Immature natural killer cell (primary cell): ENCODE data around the gene STXBP6. TPM values are rescaled to one million over a fixed set of nuclear protein-coding genes. Genes with fewer than 3 reads are reported as not detected.

Source experiments
- DNase-seq, 3 donors: peaks; one replicate each; pipeline ENCODE4 v3.0.0; 2022; ENCODE audit warnings: mixed read lengths in 1 of 3
- H3K27ac Mint-ChIP-seq, 6 donors: one replicate each; pipeline ENCODE4 v1.8.0; 2020; ENCODE audit warnings: mixed read lengths in 6 of 6, mild to moderate bottlenecking in 5 of 6, inconsistent platforms in 4 of 6, moderate library complexity in 3 of 6
- H3K27me3 Mint-ChIP-seq, 3 donors: one replicate each; pipeline ENCODE4 v1.8.0; 2020 to 2021; ENCODE audit warnings: low read depth in 3 of 3, mild to moderate bottlenecking in 3 of 3, mixed read lengths in 3 of 3, moderate library complexity in 3 of 3, inconsistent platforms in 1 of 3
- H3K36me3 Mint-ChIP-seq, 3 donors: one replicate each; pipeline ENCODE4 v1.8.0; 2020; ENCODE audit warnings: mixed read lengths in 3 of 3, inconsistent platforms in 2 of 3, mild to moderate bottlenecking in 2 of 3
- H3K4me1 Mint-ChIP-seq, 2 donors: one replicate each; pipeline ENCODE4 v1.8.0; 2020; ENCODE audit warnings: inconsistent platforms in 2 of 2, mild to moderate bottlenecking in 2 of 2, mixed read lengths in 2 of 2, moderate library complexity in 1 of 2
- H3K4me3 Mint-ChIP-seq, 5 donors: one replicate each; pipeline ENCODE4 v1.8.0; 2020; ENCODE audit warnings: mild to moderate bottlenecking in 5 of 5, mixed read lengths in 5 of 5, inconsistent platforms in 3 of 5, moderate library complexity in 3 of 5
- H3K9me3 Mint-ChIP-seq, 6 donors: one replicate each; pipeline ENCODE4 v1.8.0; 2020; ENCODE audit warnings: mild to moderate bottlenecking in 6 of 6, mixed read lengths in 6 of 6, inconsistent platforms in 4 of 6, moderate library complexity in 3 of 6
- polyA plus RNA-seq, 3 donors: library from polyadenylated mRNA; unstranded; fragments of 300-500 nt; fragmentation: Illumina TruSeq; gene quantifications; one replicate each; pipeline ENCODE4 v1.2.3, GENCODE V29; 2021

The STXBP6 gene
- not detected for polyA plus RNA-seq

GRCh38 chr14:25049568-25050268 is at the start of gene STXBP6:
Gene STXBP6, minus strand, starts transcription at chr14:25050147. Its CDS starts 75,329 bp downstream, at chr14:24974818.
- H3K27me3 Mint-ChIP-seq: peaks cover 13 to 40% (median 30%) of the 10 kb centered on the region in 3 donors
- no peak for DNase-seq
- H3K27ac Mint-ChIP-seq: no peak within 1 kb of the TSS
- peak within 1 kb of the TSS; percentile 73 to 80 (median 75) for H3K4me3 Mint-ChIP-seq
- H3K36me3 Mint-ChIP-seq: peaks cover 0 to 2% (median 0%) of the 10 kb centered on the region in 3 donors
- H3K9me3 Mint-ChIP-seq: no peaks in the 10 kb centered on the region
- peaks cover 12 to 17% of the 10 kb centered on the region in 2 donors for H3K4me1 Mint-ChIP-seq

GRCh38 chr14:25097120-25097519 is 47.2 kb upstream of the STXBP6 start:
- Mint-ChIP-seq H3K27ac (no peak overlapping the region), H3K4me1 (peaks cover 0 to 2% of the 10 kb centered on the region in 2 donors), H3K36me3 (no peaks in the 10 kb centered on the region), H3K27me3 (peaks cover 3 to 20% (median 7%) of the 10 kb centered on the region in 3 donors), H3K9me3 (peaks cover 0 to 1% (median 0%) of the 10 kb centered on the region in 6 donors), H3K4me3 (no peak overlapping the region)
- DNase-seq: no peak

- Mint-ChIP-seq H3K9me3 (peaks cover 0 to 1% (median 0%) of the 10 kb centered on the region in 6 donors), H3K27me3 (peaks cover 3 to 25% (median 8%) of the 10 kb centered on the region in 3 donors), H3K27ac (no peak overlapping the region), H3K4me1 (peaks cover 0 to 2% of the 10 kb centered on the region in 2 donors), H3K36me3 (no peaks in the 10 kb centered on the region), H3K4me3 (no peak overlapping the region)
- no peak for DNase-seq
Observed at GRCh38 chr14:25095736-25096437, 45.9 kb upstream of the STXBP6 start.

- peaks cover 6 to 25% (median 18%) of the 10 kb centered on the region in 3 donors for H3K27me3 Mint-ChIP-seq
- H3K27ac Mint-ChIP-seq: no peak overlapping the region
Observed at GRCh38 chr14:25094171-25094907, 44.4 kb upstream of the STXBP6 start.

GRCh38 chr14:25092258-25092740 is 42.4 kb upstream of the STXBP6 start:
- no peak overlapping the region for H3K4me3 Mint-ChIP-seq
- H3K27ac Mint-ChIP-seq: no peak overlapping the region
- DNase-seq: no peak
- H3K9me3 Mint-ChIP-seq: peaks cover 0 to 5% (median 0%) of the 10 kb centered on the region in 6 donors
- H3K4me1 Mint-ChIP-seq: peaks cover 0 to 2% of the 10 kb centered on the region in 2 donors
- no peaks in the 10 kb centered on the region for H3K36me3 Mint-ChIP-seq
- peaks cover 6 to 25% (median 21%) of the 10 kb centered on the region in 3 donors for H3K27me3 Mint-ChIP-seq

More at GRCh38 chr14:25094171-25094907, 44.4 kb upstream of the STXBP6 start:
- H3K4me1 Mint-ChIP-seq: peaks cover 0 to 2% of the 10 kb centered on the region in 2 donors
- H3K9me3 Mint-ChIP-seq: peaks cover 0 to under 1% (median 0%) of the 10 kb centered on the region in 6 donors
- no peaks in the 10 kb centered on the region for H3K36me3 Mint-ChIP-seq
- no peak overlapping the region for H3K4me3 Mint-ChIP-seq
- DNase-seq: no peak

DNA sequence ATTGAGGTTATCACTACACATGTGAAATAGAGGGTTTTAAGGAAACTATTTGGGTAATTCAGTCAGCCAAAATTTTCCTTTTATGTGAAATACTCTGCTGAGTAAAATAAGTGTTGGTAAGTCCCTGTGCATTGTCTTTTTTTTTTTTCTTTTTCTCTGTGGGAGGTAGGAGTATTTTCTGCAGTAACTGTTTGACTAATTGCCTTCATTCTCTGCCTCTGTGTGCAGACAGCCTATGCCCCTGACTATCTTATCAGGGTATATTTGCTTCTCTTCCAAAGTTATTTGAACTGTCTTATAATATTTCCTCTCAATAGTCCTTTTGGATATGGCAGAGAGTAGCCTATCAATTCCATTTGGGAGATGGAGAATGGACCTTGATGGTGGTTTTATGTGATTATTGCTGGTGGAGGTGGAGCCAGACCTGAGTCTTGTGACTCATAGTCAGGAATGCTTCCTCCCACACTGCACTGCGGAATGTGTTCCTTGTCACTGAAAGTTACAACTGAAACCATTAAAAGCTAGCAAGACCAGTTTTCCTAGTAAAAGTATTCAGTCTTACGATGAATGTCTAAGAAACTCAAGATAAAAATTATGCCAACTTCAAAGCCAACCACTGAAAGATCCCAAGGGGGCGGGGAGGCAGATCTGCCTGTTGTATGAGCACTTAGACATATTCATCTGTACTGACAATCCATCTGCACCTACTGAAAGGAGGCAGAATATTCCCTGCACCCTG is 40.9 kb upstream of the STXBP6 start:
- no peaks in the 10 kb centered on the region for H3K36me3 Mint-ChIP-seq
- H3K4me3 Mint-ChIP-seq: no peak overlapping the region
- peaks cover 4 to 22% (median 20%) of the 10 kb centered on the region in 3 donors for H3K27me3 Mint-ChIP-seq
- peaks cover 0 to 6% (median 0%) of the 10 kb centered on the region in 6 donors for H3K9me3 Mint-ChIP-seq
- DNase-seq: no peak
- H3K27ac Mint-ChIP-seq: no peak overlapping the region
- H3K4me1 Mint-ChIP-seq: peaks cover 0 to 2% of the 10 kb centered on the region in 2 donors

DNA sequence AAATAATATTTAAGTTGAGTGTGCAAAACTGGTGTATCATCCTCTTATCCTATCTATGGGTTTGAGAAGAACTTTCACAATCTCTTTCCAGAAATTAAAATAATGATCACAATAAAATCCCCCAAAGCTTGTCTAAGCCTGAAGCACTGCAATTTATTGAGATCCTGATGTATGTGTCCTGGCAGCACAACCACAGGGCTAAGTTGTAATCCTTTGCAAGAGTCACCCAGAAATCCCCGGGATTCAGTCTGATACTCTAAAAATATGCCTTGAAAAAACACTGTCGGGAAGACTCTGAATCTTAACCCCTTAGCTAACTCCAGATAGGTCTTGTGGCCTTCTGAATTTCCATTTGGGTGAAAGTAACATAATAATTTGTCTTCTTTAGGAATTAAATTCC is 40.3 kb upstream of the STXBP6 start:
- H3K4me3 Mint-ChIP-seq: no peak overlapping the region
- no peak overlapping the region for H3K27ac Mint-ChIP-seq
- H3K36me3 Mint-ChIP-seq: no peaks in the 10 kb centered on the region
- no peak for DNase-seq
- H3K4me1 Mint-ChIP-seq: no peaks in the 10 kb centered on the region
- H3K27me3 Mint-ChIP-seq: peaks cover 4 to 22% (median 15%) of the 10 kb centered on the region in 3 donors
- H3K9me3 Mint-ChIP-seq: peaks cover 0 to 6% (median 0%) of the 10 kb centered on the region in 6 donors

GRCh38 chr14:25089496-25089895 is 39.5 kb upstream of the STXBP6 start:
- Mint-ChIP-seq H3K9me3 (peaks cover 0 to 6% (median 0%) of the 10 kb centered on the region in 6 donors), H3K36me3 (no peaks in the 10 kb centered on the region), H3K27ac (no peak overlapping the region), H3K4me3 (no peak overlapping the region), H3K4me1 (no peaks in the 10 kb centered on the region), H3K27me3 (peaks cover 4 to 22% (median 14%) of the 10 kb centered on the region in 3 donors)
- no peak for DNase-seq

DNA sequence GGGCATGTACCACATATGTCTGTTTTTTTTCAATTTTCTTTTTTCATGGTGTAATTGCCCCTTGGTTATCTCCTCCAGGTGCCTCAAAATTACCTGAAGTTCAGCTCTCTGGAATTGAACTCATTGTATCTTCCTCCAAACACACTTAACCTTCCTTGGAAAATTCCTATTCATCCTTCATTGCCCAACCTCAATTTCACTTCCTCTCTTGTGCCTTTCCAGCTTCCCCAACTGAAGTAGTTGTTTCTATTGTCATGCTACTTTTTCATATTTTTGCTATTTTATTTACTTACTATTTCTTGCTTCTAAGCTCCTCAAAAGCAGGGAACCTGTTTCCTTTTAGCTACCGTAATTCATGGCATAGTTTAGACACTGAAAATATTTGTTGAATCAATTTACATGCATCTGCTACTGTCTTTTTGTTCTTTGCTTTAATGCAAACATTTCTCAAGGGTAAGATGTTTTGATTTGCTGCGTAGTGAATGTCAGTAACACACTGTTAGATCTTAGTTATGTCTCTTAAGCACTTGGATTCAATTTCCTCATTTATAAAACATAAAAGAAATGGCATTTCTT is 37.0 kb upstream of the STXBP6 start:
- Mint-ChIP-seq H3K9me3 (peaks cover 0 to 6% (median 0%) of the 10 kb centered on the region in 6 donors), H3K27ac (no peak overlapping the region), H3K4me1 (no peaks in the 10 kb centered on the region), H3K4me3 (no peak overlapping the region), H3K36me3 (no peaks in the 10 kb centered on the region), H3K27me3 (peaks cover 4 to 27% (median 8%) of the 10 kb centered on the region in 3 donors)
- no peak for DNase-seq

DNA sequence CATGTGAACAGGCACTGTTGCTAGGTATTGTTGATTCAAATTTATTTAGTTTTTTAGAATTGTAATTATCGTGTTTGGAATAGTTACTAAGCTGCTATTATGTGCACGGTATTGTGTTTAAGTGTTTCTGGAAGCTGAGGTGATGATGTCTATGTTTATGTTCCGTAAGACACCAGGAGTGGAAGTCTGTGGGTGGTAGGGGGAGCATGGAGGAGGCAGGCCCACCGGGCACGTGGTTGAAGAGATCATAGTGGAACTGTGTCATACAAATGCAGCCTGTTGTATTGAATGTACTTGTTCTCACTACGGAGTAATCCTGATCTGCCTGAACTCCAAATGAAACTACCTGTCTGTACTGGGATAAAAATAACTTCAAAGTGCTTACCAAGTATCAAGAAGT is 36.1 kb upstream of the STXBP6 start:
- Mint-ChIP-seq H3K36me3 (no peaks in the 10 kb centered on the region), H3K4me1 (no peaks in the 10 kb centered on the region), H3K27me3 (peaks cover 7 to 25% (median 8%) of the 10 kb centered on the region in 3 donors), H3K9me3 (peaks cover 0 to 6% (median 0%) of the 10 kb centered on the region in 6 donors), H3K27ac (no peak overlapping the region), H3K4me3 (no peak overlapping the region)
- no peak for DNase-seq

GRCh38 chr14:25080682-25081081 is 30.7 kb upstream of the STXBP6 start:
- H3K9me3 Mint-ChIP-seq: no peaks in the 10 kb centered on the region
- peaks cover 7 to 12% (median 8%) of the 10 kb centered on the region in 3 donors for H3K27me3 Mint-ChIP-seq
- H3K4me3 Mint-ChIP-seq: no peak overlapping the region
- no peaks in the 10 kb centered on the region for H3K36me3 Mint-ChIP-seq
- H3K4me1 Mint-ChIP-seq: no peaks in the 10 kb centered on the region
- no peak overlapping the region for H3K27ac Mint-ChIP-seq
- DNase-seq: no peak

GRCh38 chr14:25079311-25079710 is 29.4 kb upstream of the STXBP6 start:
- Mint-ChIP-seq H3K36me3 (no peaks in the 10 kb centered on the region), H3K27me3 (peaks cover 7 to 16% (median 9%) of the 10 kb centered on the region in 3 donors), H3K27ac (no peak overlapping the region)

More at GRCh38 chr14:25079311-25079710, 29.4 kb upstream of the STXBP6 start:
- no peak for DNase-seq
- H3K4me1 Mint-ChIP-seq: no peaks in the 10 kb centered on the region
- H3K4me3 Mint-ChIP-seq: no peak overlapping the region
- H3K9me3 Mint-ChIP-seq: no peaks in the 10 kb centered on the region
